NCI-H524 treated with DMSO at 0.1 percent for 48 hours (cell line): ENCODE measurements around the gene SBF2.

Experiments
- DNase-seq: peaks from one replicate; lab custom pipeline; 2025; lab: John Stamatoyannopoulos, UW

SBF2 gene

DNA sequence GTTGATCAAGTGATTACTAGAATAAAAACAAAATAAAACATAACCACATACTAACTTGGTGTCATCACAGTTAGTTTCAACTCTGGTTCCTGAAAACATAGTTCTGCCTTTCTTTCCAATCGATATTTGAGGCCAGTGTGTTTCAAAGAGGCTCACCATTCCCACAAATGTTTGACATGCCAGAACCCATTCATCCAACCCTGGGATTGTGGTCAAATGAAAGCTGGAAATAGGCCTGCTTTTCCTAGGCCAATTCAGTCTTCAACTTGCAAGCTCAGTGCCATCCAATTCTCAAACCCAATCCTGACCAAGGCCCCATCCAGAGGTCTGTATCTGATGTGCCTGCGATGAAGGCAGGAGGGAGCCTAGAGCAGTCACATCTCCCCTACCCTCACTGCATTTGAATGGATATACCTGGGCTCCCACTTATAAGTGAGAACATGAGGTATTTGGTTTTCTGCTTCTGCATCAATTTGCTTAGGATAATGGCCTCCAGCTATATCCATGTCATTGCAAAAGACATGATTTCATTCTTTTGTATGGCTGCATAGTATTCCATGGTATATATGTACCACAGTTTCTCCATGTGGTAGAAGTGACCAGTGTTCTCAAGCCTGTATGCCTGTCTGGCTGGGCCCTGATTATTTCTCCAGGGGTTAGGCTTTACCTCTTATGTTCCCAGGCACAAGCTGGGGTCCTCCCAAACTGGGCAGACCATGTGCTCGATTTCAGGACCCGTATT lies 486.9 kb downstream of the SBF2 start:
- no peak for DNase-seq

DNA sequence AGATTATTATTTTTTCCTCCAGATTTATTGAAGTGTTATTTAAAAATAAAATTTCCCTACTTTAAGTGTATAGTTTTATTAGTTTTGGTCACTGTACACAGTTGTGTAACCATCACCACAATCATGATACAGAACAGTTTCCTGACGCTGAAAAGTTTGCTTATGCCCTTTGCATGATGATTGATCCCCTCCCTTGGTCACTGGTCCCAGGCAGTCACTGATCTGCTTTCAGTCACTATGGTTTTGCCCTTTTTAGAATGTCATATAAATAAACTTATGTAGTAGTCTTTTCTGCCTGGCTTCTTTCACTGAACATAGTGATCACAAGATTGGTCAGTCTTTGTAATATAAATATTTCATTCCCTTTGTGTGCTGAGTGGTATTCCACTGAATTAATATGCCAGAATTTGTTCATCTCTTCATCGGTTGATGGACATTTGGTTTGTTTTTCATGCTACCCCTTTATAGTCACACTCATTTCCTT lies 489.6 kb downstream of the SBF2 start:
- DNase-seq, result no peak

DNA sequence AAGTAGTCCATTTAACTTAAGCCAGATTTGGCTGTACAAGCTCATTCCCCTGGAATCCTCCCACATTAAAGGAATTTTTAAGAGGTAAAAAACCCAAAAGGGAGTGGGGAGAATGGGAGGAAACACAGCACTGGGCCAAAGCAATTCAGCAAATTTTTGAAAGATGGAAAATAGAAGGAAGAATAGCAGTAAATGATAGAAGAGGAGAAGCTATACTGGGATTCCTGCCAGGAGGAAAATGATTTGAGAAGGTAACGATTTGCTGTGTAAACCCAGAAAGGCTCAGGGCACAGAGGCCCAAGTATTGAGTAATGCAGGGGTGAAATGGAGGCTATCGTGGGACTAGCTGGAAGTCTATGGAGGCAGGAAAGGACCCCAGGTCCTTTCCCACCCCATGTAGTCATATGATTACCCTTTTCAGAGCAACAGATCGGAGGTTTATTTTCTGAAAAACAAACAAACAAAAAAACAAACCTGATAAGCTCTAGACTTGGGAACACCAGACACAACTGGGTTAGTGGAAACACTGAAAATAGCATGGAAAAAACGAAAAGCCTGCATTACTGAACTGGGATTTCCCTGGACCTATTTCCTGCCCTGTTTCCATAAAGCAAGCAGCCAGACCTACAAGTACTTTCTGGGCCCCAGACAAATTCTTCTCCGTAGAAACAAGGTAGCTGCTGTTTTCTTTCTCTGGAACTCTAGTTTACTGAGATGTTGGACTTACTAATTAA lies 490.2 kb downstream of the SBF2 start:
- no peak for DNase-seq

DNA sequence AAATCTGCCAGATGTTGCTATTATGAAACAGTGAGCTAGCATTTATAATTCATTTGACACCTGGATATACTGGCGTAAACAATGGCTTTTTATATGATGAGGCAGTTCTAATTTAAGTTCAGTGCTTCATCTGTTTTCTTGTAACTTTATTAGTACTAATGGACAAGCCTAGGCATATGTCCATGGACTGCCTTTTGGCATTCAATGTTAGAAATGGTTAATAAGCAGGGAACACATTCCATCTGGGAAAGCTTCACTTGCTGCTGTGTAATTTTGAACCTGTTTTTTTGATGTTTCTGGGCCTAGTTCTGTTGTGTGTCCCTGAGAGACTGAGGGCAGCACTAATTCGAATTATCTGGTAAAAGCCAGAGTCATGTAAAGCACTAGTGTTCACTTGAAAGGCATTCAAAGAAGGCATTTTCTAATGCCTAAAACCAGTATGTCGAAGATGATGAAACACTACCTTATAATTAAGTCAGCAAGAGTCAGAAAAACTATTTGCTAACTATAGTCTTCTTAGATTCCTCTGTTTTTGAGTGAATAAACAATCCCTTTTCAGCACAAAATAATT lies 491.6 kb downstream of the SBF2 start:
- DNase-seq, result no peak

DNA sequence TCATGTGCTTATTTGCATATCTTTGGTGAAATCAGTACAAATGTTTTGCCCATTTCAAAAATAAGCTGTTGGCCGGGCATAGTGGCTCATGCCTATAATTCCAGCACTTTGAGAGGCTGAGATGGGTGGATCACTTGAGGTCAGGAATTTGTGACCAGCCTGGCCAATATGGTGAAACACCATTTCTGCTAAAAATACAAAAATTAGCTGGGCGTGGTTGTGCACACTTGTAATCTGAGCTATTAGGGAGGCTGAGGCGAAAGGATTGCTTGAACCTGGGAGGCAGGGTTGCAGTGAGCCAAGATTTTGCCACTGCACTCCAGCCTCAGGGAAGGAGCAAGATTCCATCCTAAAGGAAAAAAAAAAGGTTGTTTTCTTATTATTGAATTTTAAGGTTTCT lies 494.1 kb downstream of the SBF2 start:
- no peak for DNase-seq

DNA sequence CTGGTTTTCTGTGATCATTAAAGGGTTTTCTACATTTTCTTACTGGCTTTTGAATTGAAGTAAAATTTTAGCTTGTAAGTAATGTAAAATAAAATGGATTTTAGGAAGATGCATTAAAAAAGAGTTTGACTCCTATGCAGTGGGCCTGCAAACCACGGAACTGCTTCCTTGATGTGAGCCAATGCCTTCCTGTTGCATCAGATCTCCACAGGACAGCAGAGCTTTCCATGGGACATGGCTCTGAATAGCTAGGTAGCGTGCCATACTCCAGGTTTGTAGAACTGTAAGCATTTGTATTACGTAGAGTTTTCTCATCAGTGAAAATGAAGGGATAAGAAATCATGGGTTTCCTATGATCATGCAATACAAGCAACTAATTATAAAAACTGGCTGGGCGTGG lies 496.7 kb downstream of the SBF2 start:
- DNase-seq, result no peak

DNA sequence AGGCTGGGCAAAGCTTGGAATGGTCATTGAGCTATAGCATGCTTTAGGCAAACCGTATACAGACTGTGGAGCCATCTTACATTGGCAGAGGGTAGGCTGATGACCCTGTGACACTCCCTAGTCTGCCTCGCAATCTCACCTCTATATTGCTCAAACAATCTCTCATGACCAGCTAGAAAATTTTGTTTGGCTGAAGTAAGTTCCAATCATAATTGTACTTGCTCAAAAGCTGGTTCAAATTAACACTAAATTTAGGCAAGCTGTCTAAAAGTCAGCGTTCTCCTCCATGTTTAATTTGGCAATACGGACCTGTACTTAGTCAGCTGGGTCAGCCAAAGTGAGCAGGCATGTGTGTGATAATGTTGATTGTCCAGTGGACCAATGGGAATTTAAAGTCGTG lies 497.2 kb downstream of the SBF2 start:
- no peak for DNase-seq

DNA sequence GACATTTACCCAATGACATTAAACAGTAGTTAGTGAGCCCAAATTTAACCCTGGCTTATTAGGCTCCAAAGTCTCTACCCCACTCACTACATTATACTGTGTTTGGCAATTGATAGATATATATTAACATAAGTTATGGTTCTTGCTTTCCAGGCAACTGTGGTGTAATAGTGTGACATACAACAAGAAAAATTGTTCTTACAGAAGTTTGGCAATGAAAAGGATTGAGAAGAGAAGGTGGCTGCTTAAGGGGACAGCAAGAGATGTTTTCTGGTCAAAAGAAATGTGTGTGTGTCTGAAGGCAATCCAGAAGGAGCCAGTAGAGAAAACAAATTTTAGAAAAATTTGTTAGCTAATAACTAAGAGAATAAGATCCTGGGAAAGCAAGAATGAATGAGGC lies 497.8 kb downstream of the SBF2 start:
- DNase-seq, result no peak

DNA sequence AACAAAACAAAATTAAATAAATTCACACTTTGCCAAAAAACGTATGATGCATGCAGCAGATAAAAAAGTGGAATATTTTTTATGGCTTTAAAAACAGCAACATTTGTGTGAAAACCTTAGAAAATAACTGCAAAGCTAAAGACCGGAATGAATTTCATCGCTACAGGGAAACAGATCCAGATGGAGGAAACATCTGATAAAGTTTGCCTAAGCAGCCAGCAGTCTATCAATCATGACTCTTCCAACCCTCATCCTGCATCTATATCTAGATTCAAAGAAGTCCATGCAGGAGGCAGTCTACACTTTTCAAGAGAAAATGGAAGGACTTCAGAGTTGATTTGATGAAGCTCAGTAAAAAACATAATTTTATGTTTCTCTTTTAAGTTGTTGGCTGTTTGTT lies 503.3 kb downstream of the SBF2 start:
- DNase-seq, result no peak

DNA sequence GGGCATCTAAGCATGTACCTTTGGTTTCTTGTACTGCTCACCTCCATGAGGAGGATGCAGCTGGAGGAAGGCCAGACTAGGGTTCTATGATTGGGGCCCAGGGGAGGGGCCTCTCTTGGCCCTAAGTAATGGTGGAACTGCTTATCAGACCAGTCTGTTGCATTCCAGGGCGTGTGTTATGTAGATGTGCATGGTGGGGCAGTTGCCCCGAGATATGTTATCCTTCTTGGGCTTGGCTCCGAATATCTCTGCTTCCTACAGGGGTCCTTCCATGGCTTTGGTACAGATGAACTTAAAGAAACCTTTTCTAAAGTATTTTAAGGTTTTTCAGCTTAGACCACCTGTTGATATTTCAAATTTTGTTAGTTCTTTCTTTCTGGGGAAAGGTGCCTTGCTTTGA lies 504.1 kb downstream of the SBF2 start:
- DNase-seq, result no peak

DNA sequence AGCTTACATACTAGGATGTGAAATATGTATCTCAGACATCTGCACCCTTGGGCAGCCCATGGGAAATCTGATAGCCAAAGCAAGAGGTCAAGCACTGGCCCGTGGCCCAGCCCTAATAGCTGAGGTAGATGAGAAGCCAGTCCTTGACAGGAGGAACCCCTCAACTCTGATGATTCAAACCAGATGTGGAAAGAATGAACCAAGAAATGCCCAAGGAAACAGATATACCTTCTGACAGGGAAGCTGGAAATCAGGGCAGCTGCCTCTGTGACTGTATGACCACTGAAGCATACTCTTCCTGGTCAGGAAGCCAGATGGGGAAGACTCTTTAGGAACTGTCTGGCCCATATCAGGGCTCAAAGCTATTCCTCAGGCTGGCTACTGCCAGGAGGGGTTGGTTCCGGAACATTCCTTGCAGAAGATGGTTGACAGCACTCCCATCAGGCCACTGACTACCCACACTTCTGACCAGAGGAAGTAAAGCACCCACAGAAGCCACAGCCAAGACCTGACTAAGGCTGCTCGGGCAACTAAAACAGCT lies 506.0 kb downstream of the SBF2 start:
- DNase-seq, result no peak

DNA sequence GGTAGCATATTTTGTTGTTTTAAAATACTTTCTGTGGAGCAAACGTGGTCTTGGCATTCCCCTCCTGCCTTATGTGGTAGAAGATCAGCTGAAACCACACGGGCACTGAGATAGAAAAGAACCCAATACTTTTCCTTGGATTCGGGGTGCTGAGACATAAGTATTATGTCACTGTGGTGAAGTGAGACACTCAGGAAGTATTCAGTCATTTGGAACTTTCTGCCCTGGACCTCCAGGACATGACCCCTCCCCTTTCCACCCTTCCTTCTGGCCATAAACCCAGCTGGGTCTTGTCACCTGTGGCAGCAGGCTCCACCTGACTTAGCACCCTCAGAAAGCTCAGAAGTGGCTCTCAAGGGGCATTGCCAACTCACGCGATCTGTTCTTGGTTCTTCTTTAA lies 506.8 kb downstream of the SBF2 start:
- no peak for DNase-seq

DNA sequence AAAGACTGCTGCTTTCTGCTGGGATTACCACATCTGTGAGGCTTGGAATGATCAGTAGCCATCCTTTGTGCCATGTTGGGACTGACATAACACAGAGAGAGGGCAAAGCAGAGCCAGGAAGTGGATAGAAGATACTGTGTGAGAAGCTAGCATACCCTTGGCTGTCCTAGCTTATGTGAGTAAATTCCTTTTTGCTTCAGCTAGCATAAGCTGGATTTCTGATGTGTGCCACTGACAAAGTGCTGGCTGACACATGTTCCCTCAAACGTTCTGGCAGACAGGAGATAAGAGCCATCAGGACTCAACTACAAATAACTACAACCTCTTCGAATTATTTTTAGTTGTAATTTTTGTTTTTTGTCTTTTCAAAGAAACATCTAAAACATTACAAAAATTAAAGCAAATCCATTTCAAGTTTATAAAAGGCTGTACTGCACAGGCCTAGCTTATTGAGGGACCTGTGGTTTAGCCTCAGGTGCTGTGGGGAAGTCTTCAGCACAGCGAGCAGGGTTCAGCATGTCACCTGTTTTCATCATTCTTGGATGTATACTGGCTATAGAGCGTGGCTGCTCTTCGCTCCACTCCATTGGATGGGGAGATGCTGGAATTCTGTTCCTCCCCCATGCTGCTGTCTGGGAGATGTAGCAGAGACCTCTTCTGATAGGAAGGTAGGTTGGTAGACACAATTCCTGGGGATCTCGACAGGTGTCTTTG lies 509.3 kb downstream of the SBF2 start:
- no peak for DNase-seq

DNA sequence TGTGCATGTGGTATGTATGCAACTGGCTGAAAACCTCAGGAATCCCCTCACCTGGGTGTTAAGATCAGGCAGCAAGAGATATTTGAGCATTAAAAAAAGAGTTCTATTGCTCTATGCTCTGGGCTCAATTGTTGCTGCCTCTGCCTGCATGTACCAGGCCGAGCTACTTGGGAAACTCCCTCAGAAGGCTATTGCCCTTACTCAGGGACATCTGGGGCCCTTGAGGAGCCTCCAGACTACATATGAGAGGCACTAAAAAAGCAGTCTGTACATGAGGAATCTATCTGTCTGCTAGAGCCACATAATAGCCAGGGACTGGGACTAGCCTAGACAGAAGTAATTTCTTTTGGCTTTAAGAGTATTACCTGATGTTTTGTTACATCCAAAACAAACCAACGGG lies 510.0 kb downstream of the SBF2 start:
- no peak for DNase-seq

DNA sequence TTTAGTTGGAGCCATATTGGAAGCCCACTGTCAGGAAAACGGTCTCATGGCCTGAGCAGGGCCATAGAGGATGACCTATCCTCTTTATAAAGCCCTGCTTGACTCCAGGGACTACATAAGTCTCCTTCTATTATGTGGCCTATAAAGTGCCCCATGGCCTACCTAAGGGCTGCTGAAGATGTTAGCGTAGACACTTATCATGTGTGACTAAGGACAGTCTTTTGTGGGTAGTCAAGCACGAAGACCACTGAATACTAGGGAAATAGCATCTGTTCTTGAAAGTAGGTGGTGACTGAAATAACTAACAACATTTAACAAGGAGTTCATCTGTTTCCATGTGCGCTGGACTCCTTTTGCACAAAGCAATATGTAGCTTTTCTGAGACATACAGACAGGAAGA lies 513.1 kb downstream of the SBF2 start:
- no peak for DNase-seq

DNA sequence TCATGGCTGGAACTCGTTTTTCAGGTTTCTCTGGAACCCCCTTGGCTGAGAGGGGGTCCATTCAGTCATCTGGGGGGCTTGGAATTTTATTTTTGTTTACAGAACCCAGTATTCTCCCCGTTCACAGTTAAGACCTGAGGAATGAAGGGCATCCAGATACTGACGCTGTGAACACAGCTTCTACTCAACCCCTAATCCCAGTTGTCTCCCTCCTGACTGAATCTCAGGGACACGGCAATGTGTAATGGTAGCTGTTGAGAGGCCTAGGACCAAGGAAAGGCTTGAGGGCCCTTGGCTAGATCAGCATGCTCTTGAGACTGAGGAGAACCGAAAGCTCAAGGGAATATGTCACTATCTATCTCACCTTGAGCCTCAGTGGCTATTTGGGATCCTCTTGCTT lies 516.5 kb downstream of the SBF2 start:
- DNase-seq, result no peak

DNA sequence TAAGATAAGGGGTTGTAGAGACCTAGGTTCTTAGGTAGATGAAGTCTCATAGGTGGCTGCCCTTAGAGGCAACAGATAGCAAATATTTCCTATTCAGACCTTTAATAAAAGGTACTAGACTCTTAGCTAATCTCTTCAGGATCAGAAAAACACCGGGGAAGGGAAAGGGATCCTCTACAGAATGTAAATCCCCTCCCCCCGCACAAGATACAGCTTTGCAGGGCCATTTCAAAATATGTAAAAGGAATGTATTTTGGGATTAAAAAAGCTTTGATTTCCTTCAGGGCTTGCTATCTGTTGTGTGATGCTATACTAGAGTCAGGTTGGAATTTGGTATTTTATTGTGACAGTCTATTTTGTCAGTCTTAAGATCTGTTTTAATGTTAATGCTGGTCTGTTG lies 517.0 kb downstream of the SBF2 start:
- no peak for DNase-seq

DNA sequence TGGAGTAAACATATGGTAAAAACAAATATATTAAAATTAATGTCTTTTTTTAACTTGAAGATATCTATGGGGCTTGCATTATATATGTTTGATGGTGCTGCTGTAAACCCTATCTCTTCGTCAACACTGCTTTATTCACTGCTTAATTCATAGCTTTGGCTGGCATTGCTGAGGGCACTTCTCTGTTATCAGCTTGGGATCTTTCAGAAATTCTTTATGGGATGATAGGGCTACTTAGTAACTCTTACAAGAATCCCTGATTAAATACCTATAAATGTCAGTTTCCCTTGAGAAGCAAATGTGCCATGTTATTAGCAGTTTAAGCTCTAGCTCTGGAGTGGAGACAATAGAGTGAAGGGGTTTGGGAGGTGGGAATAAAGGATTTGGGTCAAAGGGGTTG lies 517.8 kb downstream of the SBF2 start:
- DNase-seq, result no peak

DNA sequence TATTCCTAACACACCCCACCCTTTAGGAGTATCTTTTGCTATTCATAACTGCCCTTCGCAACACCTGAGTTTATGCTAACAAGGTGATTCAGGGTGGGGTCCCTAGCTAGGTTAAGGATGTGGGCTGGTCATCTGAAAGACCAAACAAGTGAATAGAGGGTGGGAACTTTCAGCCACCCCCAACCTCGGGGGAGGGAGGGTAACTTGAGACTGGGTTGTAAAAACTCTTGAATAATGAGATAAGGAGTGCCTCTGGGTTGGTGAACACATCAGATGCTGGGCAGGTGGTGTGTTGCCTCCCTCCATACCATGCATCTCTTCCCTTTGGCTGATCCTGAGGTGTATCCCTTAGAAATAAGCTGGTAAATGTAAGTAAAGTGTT lies 518.6 kb downstream of the SBF2 start:
- no peak for DNase-seq

DNA sequence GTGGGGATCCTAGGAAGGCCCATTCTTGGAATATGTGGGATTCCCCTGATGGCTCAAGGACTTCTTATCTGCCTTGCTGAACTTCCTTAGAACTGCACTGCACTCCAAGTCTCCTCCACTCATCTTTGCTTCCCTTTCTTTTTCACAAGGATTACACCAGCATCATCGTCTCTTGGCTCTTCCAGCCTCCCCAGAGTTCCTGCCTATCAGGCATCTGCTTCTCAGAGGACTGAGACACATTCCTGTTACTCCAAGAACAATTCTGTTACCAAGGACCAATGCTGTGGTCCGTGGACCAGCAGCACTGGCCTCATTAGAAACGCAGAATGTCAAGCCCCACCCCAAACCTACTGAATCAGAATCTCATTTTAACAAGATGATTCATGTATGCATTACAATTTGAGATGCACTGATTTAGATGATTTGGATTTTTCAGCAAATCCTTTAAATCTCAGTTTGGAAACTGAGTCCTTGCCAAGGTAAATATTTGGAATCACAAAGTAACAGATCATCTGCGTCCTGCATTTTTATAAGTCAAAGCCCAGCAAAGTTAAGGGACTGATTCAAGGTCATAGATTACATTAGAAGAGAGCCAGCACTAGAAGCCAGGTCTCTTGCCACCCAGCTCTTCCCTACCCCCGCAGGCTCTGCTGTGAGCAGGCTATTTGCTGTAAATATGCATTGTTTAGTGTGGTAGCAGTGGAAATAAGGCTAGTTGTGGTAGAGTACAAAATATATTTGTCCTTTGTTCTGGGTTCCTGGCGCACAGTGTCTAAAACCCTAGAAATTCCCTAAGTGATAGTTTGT lies 519.2 kb downstream of the SBF2 start:
- DNase-seq, result no peak

DNA sequence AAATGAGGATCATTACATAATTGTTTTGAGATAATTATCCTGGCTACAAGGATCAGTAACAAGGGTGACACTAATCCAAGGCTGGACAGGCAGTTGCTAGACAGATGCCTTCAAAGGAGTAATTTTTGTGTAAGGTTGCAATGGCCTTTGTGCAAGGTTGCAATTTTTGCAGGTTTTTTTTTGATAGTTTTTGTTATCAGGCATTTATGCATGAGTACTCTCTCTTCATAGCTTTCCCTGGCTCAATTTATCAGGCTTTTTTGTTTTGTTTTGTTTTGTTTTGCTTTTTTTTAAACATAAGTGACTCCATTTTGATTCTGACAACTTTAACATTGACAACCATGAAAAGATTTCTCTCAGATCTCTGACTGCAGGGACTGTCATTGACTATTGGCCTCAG lies 519.9 kb downstream of the SBF2 start:
- no peak for DNase-seq

DNA sequence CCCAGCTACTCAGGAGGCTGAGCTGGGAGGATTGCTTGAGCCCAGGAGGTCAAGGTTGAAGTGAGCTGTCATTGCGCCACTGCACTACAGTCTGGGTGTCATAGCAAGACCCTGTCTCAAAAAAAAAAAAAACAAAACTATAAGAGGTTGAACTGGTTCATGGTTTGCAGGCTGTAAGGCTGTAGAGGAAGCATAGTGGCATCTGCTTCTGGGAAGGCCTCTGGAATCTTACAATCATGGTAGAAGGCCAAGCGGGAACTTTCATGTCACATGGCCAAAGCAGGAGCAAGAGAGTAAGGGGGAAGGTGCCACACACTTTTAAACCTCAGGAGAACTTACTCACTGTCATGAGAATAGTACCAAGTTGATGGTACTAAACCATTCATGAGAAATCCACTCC lies 520.5 kb downstream of the SBF2 start:
- no peak for DNase-seq
